GM04504 (cell line): ENCODE results near the gene LEMD1.
"Not testable (repeated sequence)": the region's sequence is repeated elsewhere in the genome, so short reads cannot be mapped to it uniquely, and the experiment has no call there.

ENCODE experiments used
- DNase-seq: peaks from one replicate; pipeline ENCODE4 v3.0.0-alpha.2; 2012; ENCODE audit warnings: low read depth

LEMD1 gene

GRCh38 chr1:205380882-205381281, 41.0 kb downstream of the LEMD1 start:
- no peak for DNase-seq

- DNase-seq, result no peak
Observed at GRCh38 chr1:205379056-205379455, 42.8 kb downstream of the LEMD1 start.

- no peak for DNase-seq
Observed at GRCh38 chr1:205377355-205377754, 44.5 kb downstream of the LEMD1 start.

GRCh38 chr1:205376739-205377138, 45.1 kb downstream of the LEMD1 start:
- no peak for DNase-seq

- DNase-seq, result no peak
Observed at GRCh38 chr1:205375835-205376545, 45.9 kb downstream of the LEMD1 start.

GRCh38 chr1:205374210-205375078, 47.4 kb downstream of the LEMD1 start:
- DNase-seq, result no peak

- no peak for DNase-seq
Observed at GRCh38 chr1:205373798-205374175, 48.1 kb downstream of the LEMD1 start.

- no peak for DNase-seq
Observed at GRCh38 chr1:205373022-205373797, 48.6 kb downstream of the LEMD1 start.

- DNase-seq, result no peak
Observed at GRCh38 chr1:205371871-205372660, 49.8 kb downstream of the LEMD1 start.

- DNase-seq, result no peak
Observed at GRCh38 chr1:205370780-205371179, 51.1 kb downstream of the LEMD1 start.

- DNase-seq, result no peak
Observed at GRCh38 chr1:205369701-205370123, 52.1 kb downstream of the LEMD1 start.

GRCh38 chr1:205368478-205368877, 53.4 kb downstream of the LEMD1 start:
- no peak for DNase-seq

GRCh38 chr1:205365945-205366463, 55.9 kb downstream of the LEMD1 start:
- DNase-seq, result no peak

- DNase-seq, result not testable (repeated sequence)
Observed at GRCh38 chr1:205365086-205365485, 56.8 kb downstream of the LEMD1 start.

- DNase-seq, result no peak
Observed at GRCh38 chr1:205360891-205361290, 61.0 kb downstream of the LEMD1 start.

GRCh38 chr1:205359771-205360565, 61.9 kb downstream of the LEMD1 start:
- DNase-seq, result no peak

GRCh38 chr1:205358579-205358978, 63.3 kb downstream of the LEMD1 start:
- no peak for DNase-seq

- DNase-seq, result no peak
Observed at GRCh38 chr1:205357567-205357966, 64.3 kb downstream of the LEMD1 start.

GRCh38 chr1:205356440-205357139, 65.3 kb downstream of the LEMD1 start, which contains the start of gene KLHDC8A:
Gene KLHDC8A, minus strand, starts transcription at chr1:205356922. Its CDS starts 13,318 bp downstream, at chr1:205343604.
- DNase-seq, result no peak

- DNase-seq, result no peak
Observed at GRCh38 chr1:205355075-205355453, 66.8 kb downstream of the LEMD1 start.
